Activated naive CD8-positive, alpha-beta T cell treated with anti-CD3 and anti-CD28 coated beads, Interleukin-2, amount 10 ng/mL, durations not matched to agents 7 days and 5 days (primary cell): ENCODE measurements around the gene EPHA10. TPM values are rescaled to one million over a fixed set of nuclear protein-coding genes. Genes with fewer than 3 reads are reported as not detected.

ENCODE experiments used
- ATAC-seq: fragments of 150-1000 bp; cut with Tn5 transposase; one replicate; pipeline ENCODE4 v1.10.0; 2021; ENCODE audit warnings: low read depth, moderate library complexity
- POLR2A ChIA-PET: fragments of 350-600 bp; sonication (Branson Sonifier 250); formaldehyde crosslinking; loops from one replicate; lab custom pipeline; 2021; ENCODE audit warnings: antibody characterized with exemption; lab: Charles Lee
- DNase-seq: peaks from one replicate; pipeline ENCODE4 v3.0.0; 2021
- H3K27ac Mint-ChIP-seq: one replicate; pipeline ENCODE4 v1.8.0; 2022; ENCODE audit warnings: mild to moderate bottlenecking, mixed read lengths
- H3K27me3 Mint-ChIP-seq: one replicate; pipeline ENCODE4 v1.8.0; 2022; ENCODE audit warnings: mild to moderate bottlenecking, moderate library complexity, mixed read lengths
- H3K36me3 Mint-ChIP-seq: one replicate; pipeline ENCODE4 v1.8.0; 2021; ENCODE audit warnings: mild to moderate bottlenecking, mixed read lengths
- H3K4me1 Mint-ChIP-seq: one replicate; pipeline ENCODE4 v1.8.0; 2021; ENCODE audit warnings: mixed read lengths
- H3K4me3 Mint-ChIP-seq: one replicate; pipeline ENCODE4 v1.8.0; 2022; ENCODE audit warnings: mild to moderate bottlenecking, moderate library complexity, mixed read lengths
- H3K9me3 Mint-ChIP-seq: one replicate; pipeline ENCODE4 v1.8.0; 2021; ENCODE audit warnings: mixed read lengths
- total RNA-seq, 2 experiments: library from RNA; stranded (reverse); gene quantifications; one replicate each; pipeline ENCODE4 v1.2.3, GENCODE V29; 2021

The EPHA10 gene
- total RNA-seq, 2 experiments from 2014 or later = not detected

DNA sequence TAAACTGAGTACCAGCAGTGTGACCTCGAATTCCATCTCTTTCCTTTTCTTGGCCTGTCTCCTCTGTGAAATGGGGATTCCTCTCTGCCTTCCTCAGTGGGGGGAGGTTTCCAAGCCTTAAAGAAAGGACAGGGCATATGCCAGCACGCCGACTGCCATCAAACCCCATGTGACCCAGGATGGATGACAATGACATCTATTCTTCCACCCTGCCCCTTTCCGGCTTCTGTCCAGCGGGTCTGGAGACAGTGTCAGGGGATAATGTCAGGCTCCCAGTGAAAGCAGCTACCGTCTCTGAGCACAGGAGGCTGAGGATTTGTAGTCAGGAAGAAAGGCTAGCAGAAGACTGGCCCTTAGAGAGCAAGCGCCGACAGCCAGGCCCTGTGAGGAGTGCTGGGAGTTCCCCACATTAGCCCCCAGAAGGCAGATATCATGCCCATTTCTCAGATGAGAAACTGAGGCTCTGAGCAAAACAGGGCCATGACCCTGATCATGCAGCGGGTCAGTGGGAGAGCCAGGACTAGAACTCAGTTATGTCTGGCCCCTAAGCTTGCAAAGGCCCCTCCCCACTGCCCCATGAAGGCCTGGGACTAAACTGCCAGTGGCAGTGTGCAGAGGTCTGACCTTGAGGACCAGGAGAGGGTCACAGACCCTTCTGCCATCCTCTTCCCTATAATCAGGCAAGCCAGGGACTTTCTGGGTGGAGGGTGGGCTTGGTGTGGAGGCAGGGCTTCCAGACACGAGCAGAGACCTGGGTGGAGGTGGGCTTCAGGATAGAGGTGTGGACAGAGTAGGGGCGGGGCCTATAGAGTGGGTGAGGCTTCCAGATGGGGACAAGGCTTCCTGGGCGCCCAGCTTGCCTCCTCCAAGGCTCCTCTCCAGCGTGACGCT lies 42.5 kb downstream of the EPHA10 start:
- Mint-ChIP-seq H3K36me3 (no peaks in the 10 kb centered on the region), H3K27ac (no peak overlapping the region), H3K27me3 (peaks cover 17% of the 10 kb centered on the region), H3K9me3 (no peaks in the 10 kb centered on the region), H3K4me1 (no peaks in the 10 kb centered on the region), H3K4me3 (no peak overlapping the region)
- no peak for DNase-seq
- ATAC-seq = no peak
- POLR2A ChIA-PET = no interaction called here

DNA sequence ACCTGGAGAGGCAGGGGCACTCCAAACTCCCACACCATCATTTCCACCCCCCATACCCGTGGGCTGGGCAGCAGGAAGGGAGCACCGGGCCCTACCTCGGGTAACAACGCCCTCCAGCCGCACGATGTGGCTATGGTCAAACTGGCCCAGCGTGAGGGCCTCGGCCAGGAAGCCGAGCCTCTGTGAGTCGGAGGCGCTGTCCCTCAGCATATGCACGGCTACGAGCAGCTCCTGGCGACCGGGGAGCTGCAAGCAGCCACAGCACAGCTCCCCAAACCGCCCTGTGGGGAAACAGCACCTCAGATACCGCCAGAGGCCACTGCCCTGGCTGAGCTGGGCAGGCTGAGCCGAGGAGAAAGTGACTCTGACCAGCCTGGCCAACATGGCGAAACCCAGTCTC lies 43.4 kb downstream of the EPHA10 start:
- H3K27ac Mint-ChIP-seq = no peak overlapping the region
- H3K27me3 Mint-ChIP-seq = peaks cover 12% of the 10 kb centered on the region
- DNase-seq (no peak), ATAC-seq (no peak)
- no peaks in the 10 kb centered on the region for H3K4me1 Mint-ChIP-seq
- no peak overlapping the region for H3K4me3 Mint-ChIP-seq
- POLR2A ChIA-PET = interaction anchor here (1.2 kb wide), 1 partner anchor 27 kb away, joined by 3 read pairs; no protein-coding TSS in a partner anchor
- no peaks in the 10 kb centered on the region for H3K36me3 Mint-ChIP-seq
- H3K9me3 Mint-ChIP-seq = no peaks in the 10 kb centered on the region

DNA sequence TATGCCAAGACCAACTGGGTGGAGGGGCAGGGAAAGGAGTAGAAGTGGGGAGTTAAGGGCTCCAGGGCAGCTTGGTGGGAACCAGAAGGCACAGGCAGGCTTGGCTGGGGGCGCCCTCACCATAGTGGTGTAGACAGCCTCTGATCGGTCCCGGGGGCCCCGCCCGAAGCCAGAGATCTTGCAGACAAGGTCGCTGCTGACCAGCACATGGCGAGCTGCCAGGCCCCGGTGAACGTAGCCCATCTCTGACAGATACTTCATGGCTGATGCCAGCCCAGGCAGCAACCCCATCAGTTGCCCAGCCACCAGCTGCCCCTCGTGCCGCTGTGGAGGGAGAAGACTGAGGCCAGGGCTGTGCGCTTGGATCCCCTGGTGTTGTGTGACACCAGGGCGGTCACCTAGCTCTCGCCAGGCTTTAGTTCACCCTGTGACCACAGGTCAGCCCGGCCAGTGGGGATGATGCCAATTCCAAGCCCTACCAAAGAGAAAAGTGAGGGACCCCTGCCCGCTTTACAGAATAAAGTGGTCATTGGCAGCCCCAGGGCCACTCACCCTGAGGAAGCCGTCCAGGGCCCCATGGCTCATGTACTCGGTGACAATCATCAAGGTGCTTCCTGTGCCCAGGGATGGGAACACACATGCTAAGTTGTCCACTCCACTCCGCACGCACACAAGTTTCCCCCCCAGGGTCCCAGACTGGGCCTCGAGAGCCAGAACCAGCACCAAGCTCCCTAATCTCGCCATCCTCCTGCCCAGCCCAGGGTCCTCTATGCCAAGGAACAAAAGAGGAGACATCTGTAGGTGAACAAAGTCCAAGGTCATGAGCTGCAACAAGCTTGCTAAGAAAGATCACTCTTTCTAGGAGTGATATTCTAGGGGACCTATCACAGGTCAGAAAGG lies 44.4 kb downstream of the EPHA10 start:
- no peak for DNase-seq
- no peak overlapping the region for H3K4me3 Mint-ChIP-seq
- no peak overlapping the region for H3K27ac Mint-ChIP-seq
- POLR2A ChIA-PET = interaction anchor here (1.2 kb wide), 1 partner anchor 26 kb away, joined by 3 read pairs; no protein-coding TSS in a partner anchor
- no peak for ATAC-seq
- no peaks in the 10 kb centered on the region for H3K9me3 Mint-ChIP-seq
- H3K27me3 Mint-ChIP-seq = peaks cover 8% of the 10 kb centered on the region
- no peaks in the 10 kb centered on the region for H3K36me3 Mint-ChIP-seq
- H3K4me1 Mint-ChIP-seq = no peaks in the 10 kb centered on the region

DNA sequence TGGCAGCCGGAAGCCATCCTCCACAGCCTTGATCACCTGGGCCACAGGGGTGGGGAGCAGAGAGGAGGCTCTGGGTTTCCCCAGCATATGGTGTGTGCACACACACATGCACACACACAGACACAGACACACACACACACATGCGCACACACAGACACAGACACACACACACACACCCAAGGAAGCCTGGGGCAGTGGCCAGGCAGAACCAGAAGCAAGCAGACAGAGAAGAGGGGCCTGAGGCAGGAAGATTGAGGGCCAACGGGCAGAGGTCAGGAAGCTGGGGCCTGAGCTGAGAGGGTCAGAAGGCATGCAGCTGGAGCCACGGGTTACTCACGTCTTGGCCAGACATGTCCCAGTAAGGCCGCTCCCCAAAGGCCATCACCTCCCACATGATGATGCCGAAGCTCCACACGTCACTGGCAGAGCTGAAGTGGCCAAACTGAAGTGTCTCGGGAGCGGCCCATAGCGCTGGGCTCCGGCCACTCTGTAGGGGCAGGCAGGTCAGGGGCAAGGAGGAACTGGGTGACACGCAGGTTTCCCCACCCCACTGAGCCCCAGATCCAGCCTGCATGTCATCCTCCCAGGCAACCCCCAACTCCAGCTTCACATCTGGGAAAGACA lies 45.2 kb downstream of the EPHA10 start:
- H3K9me3 Mint-ChIP-seq = no peaks in the 10 kb centered on the region
- H3K4me3 Mint-ChIP-seq = no peak overlapping the region
- H3K27ac Mint-ChIP-seq = no peak overlapping the region
- H3K27me3 Mint-ChIP-seq = peaks cover 5% of the 10 kb centered on the region
- ATAC-seq (no peak), DNase-seq (no peak)
- H3K36me3 Mint-ChIP-seq = no peaks in the 10 kb centered on the region
- POLR2A ChIA-PET = no interaction called here
- no peaks in the 10 kb centered on the region for H3K4me1 Mint-ChIP-seq

DNA sequence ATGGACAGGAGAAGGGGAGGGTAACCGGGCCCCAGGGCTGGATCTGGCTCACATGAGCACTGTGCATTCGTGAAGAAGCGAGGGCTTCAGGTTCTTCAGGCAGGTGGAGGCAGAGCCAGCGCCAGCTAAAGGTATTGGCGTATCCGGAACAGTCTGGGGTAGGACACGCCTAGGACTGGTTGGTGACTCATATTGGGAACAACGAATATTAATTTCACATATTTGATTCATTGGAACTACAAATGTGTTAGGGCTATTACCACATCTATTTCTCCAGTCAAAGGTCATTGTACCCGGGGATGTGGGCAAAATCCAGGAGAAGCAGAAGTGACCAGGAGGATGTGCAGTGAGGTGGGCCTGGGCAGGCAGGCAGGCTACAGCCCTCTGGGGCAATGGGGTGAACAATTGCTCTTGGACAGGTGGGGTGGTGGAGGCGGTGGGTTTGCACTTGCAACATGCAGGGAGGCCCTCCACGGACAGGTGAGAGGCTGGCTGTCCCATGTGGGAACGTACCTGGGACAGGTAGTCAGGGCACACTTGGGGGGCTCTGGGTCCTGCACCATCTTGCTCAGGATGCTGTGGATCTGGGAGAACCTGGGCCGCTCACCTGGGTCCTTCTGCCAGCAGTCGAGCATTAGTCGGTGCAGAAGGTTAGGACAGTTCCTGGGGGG lies 45.9 kb downstream of the EPHA10 start:
- Mint-ChIP-seq H3K4me3 (no peak overlapping the region), H3K4me1 (no peaks in the 10 kb centered on the region), H3K9me3 (no peaks in the 10 kb centered on the region), H3K27ac (no peak overlapping the region), H3K36me3 (no peaks in the 10 kb centered on the region), H3K27me3 (peaks cover 5% of the 10 kb centered on the region)
- ATAC-seq = no peak
- POLR2A ChIA-PET = interaction anchor here (0.6 kb wide), 1 partner anchor 1776 kb away, joined by 6 read pairs; no protein-coding TSS in a partner anchor
- DNase-seq = no peak

DNA sequence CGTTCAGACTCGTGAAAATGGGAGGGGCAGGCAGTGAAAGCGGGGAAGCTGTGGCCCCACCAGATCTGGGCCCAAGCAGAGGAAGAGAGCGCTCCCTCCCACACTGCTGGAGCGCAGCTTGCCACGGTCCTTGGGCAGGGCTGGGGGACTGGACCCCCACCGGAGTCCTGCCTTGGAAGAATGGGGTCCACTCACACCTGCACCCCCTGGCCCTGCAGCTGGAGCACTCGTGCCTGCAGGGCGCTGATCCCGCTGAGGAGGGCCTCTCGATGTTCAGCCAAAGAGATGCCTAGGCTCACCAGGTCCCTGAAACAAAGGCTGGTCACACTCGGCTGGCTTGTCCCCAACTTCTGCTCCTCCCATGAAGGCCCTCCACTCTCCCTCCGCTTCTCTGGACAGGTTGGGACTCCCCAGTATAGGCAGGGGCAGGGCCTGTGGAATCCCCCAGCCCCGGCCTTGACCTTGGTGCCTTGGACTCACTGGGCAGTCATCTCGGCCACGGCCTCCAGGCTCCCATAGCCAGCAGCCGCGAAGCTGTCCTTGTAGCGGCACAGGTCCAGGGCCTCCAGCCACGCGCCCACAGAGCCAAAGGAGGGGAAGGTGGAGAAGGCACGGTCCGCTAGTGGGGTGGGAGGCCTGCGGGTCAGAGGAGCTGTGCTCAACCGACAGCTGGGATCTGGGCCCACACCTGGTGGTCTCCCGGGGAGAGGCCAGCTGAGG lies 46.6 kb downstream of the EPHA10 start:
- no peak overlapping the region for H3K27ac Mint-ChIP-seq
- peaks cover 5% of the 10 kb centered on the region for H3K27me3 Mint-ChIP-seq
- POLR2A ChIA-PET = interaction anchor here (0.6 kb wide), 1 partner anchor 1775 kb away, joined by 6 read pairs; no protein-coding TSS in a partner anchor
- ATAC-seq = no peak
- no peaks in the 10 kb centered on the region for H3K9me3 Mint-ChIP-seq
- H3K36me3 Mint-ChIP-seq = no peaks in the 10 kb centered on the region
- H3K4me1 Mint-ChIP-seq = no peaks in the 10 kb centered on the region
- no peak for DNase-seq
- no peak overlapping the region for H3K4me3 Mint-ChIP-seq

DNA sequence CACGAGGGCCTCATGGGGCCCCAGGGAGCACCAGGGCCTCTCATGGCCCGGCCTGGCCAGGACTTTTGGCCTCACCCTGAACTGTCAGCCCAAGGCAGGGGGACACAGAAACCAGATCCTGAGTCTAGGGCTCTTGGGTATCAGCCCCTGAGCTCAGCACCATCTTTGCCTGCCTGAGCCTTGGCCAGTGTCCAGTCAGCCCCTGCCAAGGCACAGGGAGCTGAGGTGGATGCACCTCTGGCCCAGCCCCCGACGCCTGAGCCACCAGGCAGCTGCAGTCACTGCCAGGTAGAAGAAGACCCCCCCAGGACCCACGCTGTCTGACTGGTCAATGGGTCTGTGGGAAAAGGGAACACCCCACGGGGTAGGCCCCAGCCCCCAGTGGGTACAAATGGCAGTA lies 47.3 kb downstream of the EPHA10 start:
- Mint-ChIP-seq H3K4me3 (no peak overlapping the region), H3K9me3 (no peaks in the 10 kb centered on the region), H3K27ac (no peak overlapping the region), H3K36me3 (no peaks in the 10 kb centered on the region), H3K4me1 (no peaks in the 10 kb centered on the region), H3K27me3 (peaks cover 5% of the 10 kb centered on the region)
- POLR2A ChIA-PET = no interaction called here
- no peak for DNase-seq
- ATAC-seq = no peak

DNA sequence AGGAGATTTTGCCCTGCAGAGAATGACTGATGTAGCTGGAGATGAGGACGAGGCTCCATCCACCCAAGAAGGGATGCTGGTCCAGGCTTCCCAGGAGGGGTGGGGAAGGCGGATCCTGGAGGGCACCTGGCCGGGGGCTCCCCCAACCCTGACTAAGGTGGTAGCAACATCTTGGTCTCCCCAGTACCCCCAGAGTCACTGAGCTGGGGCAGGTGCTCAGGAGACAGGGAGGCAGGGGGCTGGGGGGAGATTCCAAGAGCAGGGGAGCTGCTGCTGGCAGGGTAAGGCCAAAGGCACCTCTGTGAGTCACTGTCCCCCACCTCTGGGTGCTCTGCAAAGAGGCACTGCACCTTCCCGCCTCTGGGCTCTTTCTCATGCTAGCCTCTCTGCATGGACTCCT lies 48.6 kb downstream of the EPHA10 start:
- no peak overlapping the region for H3K27ac Mint-ChIP-seq
- no peak overlapping the region for H3K4me3 Mint-ChIP-seq
- DNase-seq = no peak
- H3K9me3 Mint-ChIP-seq = no peaks in the 10 kb centered on the region
- POLR2A ChIA-PET = interaction anchor here (0.7 kb wide), 1 partner anchor 16 kb away, joined by 3 read pairs; no protein-coding TSS in a partner anchor
- H3K27me3 Mint-ChIP-seq = peaks cover 5% of the 10 kb centered on the region
- peaks cover 4% of the 10 kb centered on the region for H3K36me3 Mint-ChIP-seq
- no peak for ATAC-seq
- no peaks in the 10 kb centered on the region for H3K4me1 Mint-ChIP-seq

DNA sequence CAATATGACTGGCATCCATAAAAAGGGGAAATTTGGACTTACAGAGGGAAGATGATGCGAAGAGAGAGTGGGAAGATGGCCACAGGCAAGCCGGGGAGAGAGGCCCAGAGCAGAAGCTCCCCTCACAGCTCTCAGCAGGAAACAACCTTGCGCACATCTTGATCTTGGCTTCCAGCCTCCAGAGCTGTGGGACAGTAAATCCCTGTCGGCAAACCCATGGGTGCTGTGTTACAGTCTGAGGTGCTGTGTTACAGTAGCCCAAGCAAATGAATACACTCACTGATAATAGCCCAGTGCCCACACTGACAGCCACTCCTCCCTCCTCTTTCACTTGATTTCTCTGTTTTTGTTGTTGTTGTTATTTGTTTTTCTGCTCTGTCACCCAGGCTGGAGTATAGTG lies 50.2 kb downstream of the EPHA10 start:
- H3K27me3 Mint-ChIP-seq = peaks cover 5% of the 10 kb centered on the region
- DNase-seq (no peak), ATAC-seq (no peak)
- H3K4me3 Mint-ChIP-seq = no peak overlapping the region
- H3K36me3 Mint-ChIP-seq = peaks cover 4% of the 10 kb centered on the region
- POLR2A ChIA-PET = no interaction called here
- H3K9me3 Mint-ChIP-seq = no peaks in the 10 kb centered on the region
- no peaks in the 10 kb centered on the region for H3K4me1 Mint-ChIP-seq
- H3K27ac Mint-ChIP-seq = no peak overlapping the region

DNA sequence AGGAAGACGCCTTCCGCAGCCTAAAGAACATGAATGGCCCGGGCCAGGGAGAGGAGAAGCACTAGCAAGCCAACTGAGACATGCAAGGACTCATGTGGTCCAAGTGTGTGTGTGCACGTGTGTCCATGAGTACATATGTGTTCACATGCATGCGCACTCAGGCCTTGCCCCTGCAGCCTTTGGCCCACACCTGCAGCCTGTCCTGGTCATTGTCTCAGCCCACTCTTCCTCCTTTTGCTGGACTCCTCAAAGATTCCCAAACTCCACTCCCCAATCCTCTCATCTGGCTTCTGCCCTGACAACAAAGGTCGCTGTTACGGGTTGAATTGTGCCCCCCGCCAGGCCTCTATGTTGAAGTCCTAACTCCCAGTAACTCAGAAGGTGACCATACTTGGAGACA lies 50.7 kb downstream of the EPHA10 start:
- DNase-seq (no peak), ATAC-seq (no peak)
- Mint-ChIP-seq H3K36me3 (peaks cover 9% of the 10 kb centered on the region), H3K27me3 (peaks cover 5% of the 10 kb centered on the region), H3K27ac (no peak overlapping the region), H3K9me3 (no peaks in the 10 kb centered on the region), H3K4me3 (no peak overlapping the region), H3K4me1 (no peaks in the 10 kb centered on the region)
- POLR2A ChIA-PET = no interaction called here

DNA sequence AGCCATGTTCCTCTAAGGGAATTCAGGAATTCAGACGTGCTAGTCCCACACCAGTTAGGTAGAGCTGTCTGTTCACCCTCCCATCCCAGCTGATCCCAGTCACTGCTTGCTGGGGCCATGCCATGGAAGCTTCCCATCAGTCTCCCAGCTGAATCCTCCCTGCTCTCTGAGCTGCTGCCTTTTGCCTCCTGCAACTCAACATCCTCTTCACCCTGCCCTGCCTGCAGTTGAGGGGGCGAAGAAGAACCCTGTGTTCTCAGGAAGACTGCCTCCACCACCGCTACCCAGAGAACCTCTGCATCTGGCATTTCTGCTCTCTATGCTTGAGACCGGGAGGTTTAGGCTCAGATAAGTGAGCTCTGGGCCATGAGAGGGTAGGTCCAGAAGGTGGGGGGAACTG lies 56.4 kb downstream of the EPHA10 start:
- POLR2A ChIA-PET = interaction anchor here (1.1 kb wide), 1 partner anchor 16 kb away, joined by 3 read pairs; no protein-coding TSS in a partner anchor
- DNase-seq (no peak), ATAC-seq (no peak)
- H3K4me1 Mint-ChIP-seq = no peaks in the 10 kb centered on the region
- H3K27ac Mint-ChIP-seq = no peak overlapping the region
- H3K36me3 Mint-ChIP-seq = peaks cover 36% of the 10 kb centered on the region
- no peak overlapping the region for H3K4me3 Mint-ChIP-seq
- H3K27me3 Mint-ChIP-seq = no peaks in the 10 kb centered on the region
- no peaks in the 10 kb centered on the region for H3K9me3 Mint-ChIP-seq

DNA sequence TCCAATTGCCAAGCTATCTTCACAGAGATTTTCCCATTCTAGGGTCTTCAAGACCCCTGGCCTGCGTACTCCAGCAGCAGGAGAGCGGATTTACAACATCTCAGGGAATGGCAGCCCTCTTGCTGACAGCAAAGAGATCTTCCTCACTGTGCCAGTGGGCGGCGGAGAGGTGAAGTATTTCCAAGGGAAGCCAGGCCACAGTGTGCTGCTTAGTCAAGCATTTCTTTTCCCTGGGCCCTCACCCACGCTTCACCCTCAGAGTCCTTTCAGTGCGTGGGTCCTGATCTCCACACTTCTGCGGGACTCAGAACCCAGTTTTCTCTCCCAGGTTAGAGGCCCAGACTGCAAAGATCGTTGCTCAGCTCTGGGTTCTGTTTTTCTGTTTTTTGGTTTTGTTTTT lies 59.5 kb downstream of the EPHA10 start:
- H3K9me3 Mint-ChIP-seq = no peaks in the 10 kb centered on the region
- POLR2A ChIA-PET = interaction anchor here (0.7 kb wide), 3 partner anchors 102 to 1167 kb away, joined by 3 read pairs; partner anchors contain the start of genes C1orf122 and YRDC
- no peak for DNase-seq
- ATAC-seq = no peak
- no peaks in the 10 kb centered on the region for H3K27me3 Mint-ChIP-seq
- peaks cover 1% of the 10 kb centered on the region for H3K4me1 Mint-ChIP-seq
- no peak overlapping the region for H3K4me3 Mint-ChIP-seq
- H3K27ac Mint-ChIP-seq = no peak overlapping the region
- H3K36me3 Mint-ChIP-seq = peaks cover 54% of the 10 kb centered on the region
